Erythroblast (primary cell): ENCODE measurements around the gene NSD1.

ENCODE experiments used
- GATA1 ChIP-seq: IDR thresholded peaks from 2 replicates; pipeline ENCODE4 v1.6.1; 2011; ENCODE audit warnings: low read depth, mild to moderate bottlenecking, control low read depth, low read length, moderate library complexity
- POLR2A ChIP-seq: IDR thresholded peaks from 2 replicates; pipeline ENCODE4 v1.6.1; 2011; ENCODE audit warnings: mild to moderate bottlenecking, low read length

DNA sequence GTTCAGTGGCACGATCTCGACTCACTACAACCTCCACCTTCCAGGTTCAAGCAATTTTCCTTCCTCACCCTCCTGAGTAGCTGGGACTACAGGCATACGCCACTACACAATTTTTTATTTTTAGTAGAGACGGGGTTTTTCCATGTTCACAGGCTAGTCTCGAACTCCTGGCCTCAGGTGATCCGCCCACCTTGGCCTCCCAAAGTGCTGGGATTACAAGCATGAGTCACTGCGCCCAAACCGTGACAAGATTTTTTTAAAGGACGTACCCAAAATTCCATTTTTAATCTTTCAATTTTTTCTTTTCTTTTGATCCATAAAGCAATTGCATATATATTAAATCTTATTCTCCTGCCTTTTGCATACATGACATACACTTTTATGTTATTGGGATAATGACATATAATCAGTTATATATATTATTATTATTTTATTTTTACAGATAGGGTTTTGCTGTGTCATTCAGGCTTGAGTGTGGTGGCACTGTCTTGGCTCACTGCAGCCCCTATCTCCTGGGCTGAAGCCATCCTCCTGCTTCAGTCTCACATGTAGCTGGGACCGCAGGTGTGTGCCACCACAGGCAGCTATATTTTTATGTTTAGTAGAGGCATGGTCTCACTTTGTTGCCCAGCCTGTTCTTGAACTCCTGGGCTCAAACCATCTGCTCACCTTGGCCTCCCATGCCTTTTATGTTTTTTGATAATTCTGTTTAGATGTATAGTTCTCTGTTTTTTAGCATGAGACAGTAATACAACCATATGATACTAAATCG, 98.1 kb downstream of the NSD1 start:
- TF ChIP-seq POLR2A (no peak), GATA1 (no peak)
